Caco-2 (cell line): Measurements from ENCODE around the gene MRPS35. TPM values are rescaled to one million over a fixed set of nuclear protein-coding genes. Genes with fewer than 3 reads are reported as not detected.

Experiments
- BruUV-seq: library from RNA; stranded (reverse); fragments of 400-500 nt; replicated peaks from 2 replicates; lab custom pipeline; 2021; lab: Mats Ljungman, UMichigan
- CTCF ChIA-PET: fragments of 300-600 bp; sonication (Branson Sonifier 250); formaldehyde crosslinking; loops from one replicate; lab custom pipeline; 2022; ENCODE audit warnings: antibody characterized with exemption; lab: Charles Lee
- POLR2A ChIA-PET: fragments of 300-600 bp; sonication (Branson Sonifier 250); formaldehyde crosslinking; loops from one replicate; lab custom pipeline; 2022; ENCODE audit warnings: antibody characterized with exemption; lab: Charles Lee
- DNase-seq, 2 experiments: peaks; one replicate each; pipeline versions ENCODE4 v3.0.0 to v3.0.0-alpha.2; 2020 to 2022
- H3K27me3 ChIP-seq: replicated peaks from 2 replicates; pipeline ENCODE4 v1.6.0; 2011; ENCODE audit warnings: low read length; ENCODE audit not compliant: control insufficient read depth, insufficient read depth
- H3K36me3 ChIP-seq: 2 replicates; pipeline ENCODE4 v1.5.1; 2011; ENCODE audit warnings: low read length; ENCODE audit not compliant: control insufficient read depth, insufficient read depth
- H3K4me1 ChIP-seq: fragments of 250-450 bp; sonication (Bioruptor Pico); 2 replicates; pipeline ENCODE4 v1.5.1; 2020; ENCODE audit warnings: mild to moderate bottlenecking
- H3K4me3 ChIP-seq: 2 replicates; pipeline ENCODE4 v1.5.1; 2011; ENCODE audit warnings: low read depth, mild to moderate bottlenecking, control low read depth, low read length
- H3K9me3 ChIP-seq: fragments of 250-450 bp; sonication (Bioruptor Pico); 2 replicates; pipeline ENCODE4 v1.5.1; 2020; ENCODE audit warnings: mild to moderate bottlenecking, moderate library complexity
- H3K27ac Mint-ChIP-seq: one replicate; pipeline ENCODE4 v1.8.0; 2022; ENCODE audit warnings: mixed read lengths; ENCODE audit not compliant: unreplicated experiment
- H3K27me3 Mint-ChIP-seq: one replicate; pipeline ENCODE4 v1.8.0; 2022; ENCODE audit warnings: mixed read lengths; ENCODE audit not compliant: insufficient read depth, unreplicated experiment
- H3K36me3 Mint-ChIP-seq: one replicate; pipeline ENCODE4 v1.8.0; 2022; ENCODE audit warnings: mild to moderate bottlenecking, mixed read lengths; ENCODE audit not compliant: insufficient read depth, unreplicated experiment
- H3K4me1 Mint-ChIP-seq: one replicate; pipeline ENCODE4 v1.8.0; 2022; ENCODE audit warnings: low read depth, mixed read lengths; ENCODE audit not compliant: unreplicated experiment
- H3K4me3 Mint-ChIP-seq: one replicate; pipeline ENCODE4 v1.8.0; 2022; ENCODE audit warnings: mild to moderate bottlenecking, moderate library complexity, mixed read lengths; ENCODE audit not compliant: unreplicated experiment
- H3K9me3 Mint-ChIP-seq: one replicate; pipeline ENCODE4 v1.8.0; 2022; ENCODE audit warnings: mixed read lengths; ENCODE audit not compliant: unreplicated experiment
- CTCF ChIP-seq, 2 experiments: fragments of 200-600 bp in 1 of 2; IDR thresholded peaks; 1 replicate in 1 of 2; 2 replicates in 1 of 2; pipeline versions ENCODE4 v1.5.1 to v1.8.0; 2011 to 2022; ENCODE audit warnings: antibody characterized with exemption in 1 of 2, control low read depth in 1 of 2, inconsistent platforms in 1 of 2, low read depth in 1 of 2, low read length in 1 of 2, mild to moderate bottlenecking in 1 of 2, moderate library complexity in 1 of 2; ENCODE audit not compliant: insufficient read depth in 1 of 2, severe bottlenecking in 1 of 2, unreplicated experiment in 1 of 2
- intact Hi-C: fragments of 100-400 bp; cut with micrococcal nuclease; formaldehyde crosslinking; loops from one replicate; pipeline ENCODE4 v1.10.0; 2022; ENCODE audit not compliant: unreplicated experiment
- total RNA-seq: library from RNA; stranded (reverse); gene quantifications from 2 replicates; pipeline ENCODE4 v1.2.3, GENCODE V29; 2022

MRPS35 gene
- total RNA-seq, 1 experiment from 2014 or later = 135 TPM

DNA sequence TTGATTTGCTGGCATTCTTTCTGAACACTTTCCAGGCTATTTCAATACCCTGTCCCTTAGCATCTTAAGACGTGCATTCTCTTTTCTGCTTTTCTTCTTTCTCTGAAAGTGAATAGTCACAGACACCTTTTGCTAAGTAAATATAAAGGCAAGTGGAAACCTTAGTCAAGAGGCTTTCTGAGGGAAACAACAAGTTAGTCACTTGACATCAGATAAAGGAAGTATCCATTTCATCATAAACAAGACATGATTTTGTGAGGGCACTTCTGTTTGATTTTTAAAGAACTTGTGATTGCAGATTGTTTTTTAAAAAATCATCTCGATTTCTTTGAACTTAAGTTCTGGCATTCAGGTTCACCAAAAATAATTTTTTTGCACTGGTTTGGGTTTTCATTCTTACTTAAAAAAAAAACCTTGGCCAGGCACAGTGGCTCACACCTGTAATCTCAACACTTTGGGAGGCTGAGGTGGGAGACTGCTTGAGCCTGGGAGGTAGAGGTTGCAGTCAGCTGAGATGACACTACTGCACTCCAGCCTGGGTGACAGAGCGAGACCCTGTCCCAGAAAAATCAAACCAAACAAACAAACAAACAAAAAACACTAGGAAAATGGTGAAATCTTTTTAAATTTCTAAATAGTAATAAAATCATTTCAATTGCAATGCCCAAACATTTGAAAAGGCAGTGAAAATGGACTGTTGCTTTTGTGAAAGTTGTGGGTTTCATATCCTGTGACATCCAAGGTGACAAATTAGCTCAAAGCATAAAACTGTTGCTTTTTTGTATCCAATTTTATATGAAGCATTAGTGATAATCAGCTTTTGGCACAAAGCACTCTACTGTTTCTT, 61.1 kb downstream of the MRPS35 start:
- Mint-ChIP-seq H3K9me3 (no peaks in the 10 kb centered on the region), H3K27ac (no peak overlapping the region), H3K4me3 (no peak overlapping the region), H3K4me1 (no peaks in the 10 kb centered on the region), H3K36me3 (no peaks in the 10 kb centered on the region), H3K27me3 (no peaks in the 10 kb centered on the region)
- intact Hi-C loops = no loop called here
- H3K27me3 ChIP-seq = no peaks in the 10 kb centered on the region
- H3K4me1 ChIP-seq = no peaks in the 10 kb centered on the region
- no TSS peak for BruUV-seq
- no peaks in the 10 kb centered on the region for H3K9me3 ChIP-seq
- no peaks in the 10 kb centered on the region for H3K36me3 ChIP-seq
- no peak for TF ChIP-seq CTCF (IDR thresholded peaks at IDR 0.05; ENCODE audit: insufficient read depth in 1 of 2, low read depth in 1 of 2, low read length in 1 of 2, severe bottlenecking in 1 of 2, unreplicated experiment in 1 of 2)
- CTCF ChIA-PET = no interaction called here
- no peak overlapping the region for H3K4me3 ChIP-seq
- POLR2A ChIA-PET = no interaction called here
- no peak for DNase-seq

GRCh38 chr12:27772328-27773049, 61.9 kb downstream of the MRPS35 start:
- H3K27ac Mint-ChIP-seq = no peak overlapping the region
- Histone ChIP-seq H3K9me3 (no peaks in the 10 kb centered on the region), H3K27me3 (no peaks in the 10 kb centered on the region), H3K4me1 (no peaks in the 10 kb centered on the region), H3K4me3 (no peak overlapping the region), H3K36me3 (no peaks in the 10 kb centered on the region)
- no peaks in the 10 kb centered on the region for H3K4me1 Mint-ChIP-seq
- ChIA-PET CTCF (no interaction called here), POLR2A (no interaction called here)
- no peak overlapping the region for H3K4me3 Mint-ChIP-seq
- BruUV-seq = no TSS peak
- DNase-seq = no peak
- no peaks in the 10 kb centered on the region for H3K27me3 Mint-ChIP-seq
- H3K9me3 Mint-ChIP-seq = no peaks in the 10 kb centered on the region
- TF ChIP-seq CTCF (IDR thresholded peaks at IDR 0.05; ENCODE audit: insufficient read depth in 1 of 2, low read depth in 1 of 2, low read length in 1 of 2, severe bottlenecking in 1 of 2, unreplicated experiment in 1 of 2) = no peak
- intact Hi-C loops = no loop called here
- H3K36me3 Mint-ChIP-seq = no peaks in the 10 kb centered on the region

GRCh38 chr12:27777141-27777540, 66.5 kb downstream of the MRPS35 start:
- no peaks in the 10 kb centered on the region for H3K9me3 Mint-ChIP-seq
- no peaks in the 10 kb centered on the region for H3K36me3 ChIP-seq
- DNase-seq = no peak
- no peak overlapping the region for H3K4me3 ChIP-seq
- no peak for TF ChIP-seq CTCF (IDR thresholded peaks at IDR 0.05; ENCODE audit: insufficient read depth in 1 of 2, low read depth in 1 of 2, low read length in 1 of 2, severe bottlenecking in 1 of 2, unreplicated experiment in 1 of 2)
- peaks cover 20% of the 10 kb centered on the region for H3K4me1 Mint-ChIP-seq
- no peaks in the 10 kb centered on the region for H3K27me3 ChIP-seq
- BruUV-seq = no TSS peak
- POLR2A ChIA-PET = no interaction called here
- H3K36me3 Mint-ChIP-seq = peaks cover 14% of the 10 kb centered on the region
- H3K4me3 Mint-ChIP-seq = no peak overlapping the region
- intact Hi-C loops = no loop called here
- H3K4me1 ChIP-seq = 0 out of 2 replicates have a peak, but pooled peaks cover 3% of the 10 kb centered on the region
- no peak overlapping the region for H3K27ac Mint-ChIP-seq
- no peaks in the 10 kb centered on the region for H3K9me3 ChIP-seq
- CTCF ChIA-PET = no interaction called here
- H3K27me3 Mint-ChIP-seq = no peaks in the 10 kb centered on the region
